GM18951 (cell line): ENCODE measurements around the gene EPHA6.
"Not testable (repeated sequence)": the region's sequence is repeated elsewhere in the genome, so short reads cannot be mapped to it uniquely, and the experiment has no call there.

ENCODE experiments used
- POLR2A ChIP-seq: IDR thresholded peaks from 4 replicates; pipeline ENCODE4 v1.6.1; 2011; ENCODE audit warnings: mild to moderate bottlenecking; ENCODE audit not compliant: insufficient read length, insufficient read depth; ENCODE audit errors: extremely low read depth
- in situ Hi-C: fragments of 300-500 bp; cut with MboI; formaldehyde crosslinking; loops from one replicate; pipeline ENCODE4 v1.12.0; 2022; ENCODE audit warnings: low sequenced_read_pairs, mixed read lengths, inconsistent platforms; ENCODE audit not compliant: unreplicated experiment

The EPHA6 gene

DNA sequence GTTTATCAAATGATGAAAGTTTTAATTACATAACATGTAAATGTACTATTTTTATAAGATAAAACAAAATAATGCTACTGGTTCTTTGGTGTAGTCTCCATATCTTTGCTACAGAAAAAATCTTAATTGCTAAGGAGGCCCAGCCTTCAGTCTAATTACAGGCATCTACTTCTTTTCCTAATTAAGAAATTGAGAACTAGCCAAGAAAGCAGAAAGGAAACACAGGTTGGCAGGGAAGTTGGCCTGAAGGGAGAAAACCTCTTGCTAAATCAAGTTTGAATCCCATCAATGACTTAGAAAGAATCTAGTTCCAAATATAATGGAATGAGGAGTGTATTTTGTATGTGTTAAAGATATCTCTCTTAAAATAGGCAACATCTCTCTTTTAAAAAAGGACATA, 737.8 kb downstream of the EPHA6 start:
- no peak for TF ChIP-seq POLR2A
- in situ Hi-C loops = no loop called here

- in situ Hi-C loops = no loop called here
- no peak for TF ChIP-seq POLR2A
Observed at GRCh38 chr3:97575742-97576141, 761.3 kb downstream of the EPHA6 start.

DNA sequence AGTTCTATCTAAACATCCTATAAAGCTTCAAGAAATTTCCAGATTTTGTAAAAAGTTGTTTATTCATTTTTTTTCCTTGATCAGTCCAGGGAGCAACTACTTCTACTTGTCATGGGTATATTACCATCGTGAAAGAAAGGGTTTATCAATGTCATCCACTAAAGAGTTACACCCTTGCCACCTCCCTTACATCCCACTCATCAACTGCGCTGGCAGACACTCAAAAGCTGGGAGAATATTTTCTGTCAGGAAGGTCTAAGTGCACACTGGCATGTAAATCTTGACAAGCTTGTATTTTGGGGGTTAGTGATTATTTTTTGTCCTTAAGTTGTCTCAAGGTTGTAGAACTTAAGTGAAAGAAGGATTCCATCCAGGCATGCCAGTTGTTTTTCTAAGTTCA, 761.8 kb downstream of the EPHA6 start:
- in situ Hi-C loops = no loop called here

DNA sequence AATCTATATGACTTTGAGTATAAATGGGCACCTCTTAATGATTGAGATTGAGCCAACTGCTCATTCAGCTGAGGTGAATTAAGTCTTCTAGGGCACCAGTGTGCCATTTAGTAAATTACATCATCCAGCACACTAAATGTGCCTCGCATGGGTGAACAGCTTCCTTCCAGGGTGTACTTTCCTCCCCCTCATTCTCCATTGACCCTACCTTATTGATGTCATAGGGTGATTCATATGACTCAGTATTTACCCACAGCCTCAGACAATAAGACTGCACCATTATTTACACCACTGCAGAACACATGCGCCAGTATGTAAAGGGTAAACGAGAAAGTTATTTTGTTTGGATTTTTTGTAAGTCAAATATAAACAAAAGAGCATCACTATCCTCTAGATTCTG, 765.0 kb downstream of the EPHA6 start:
- in situ Hi-C loops = no loop called here
- TF ChIP-seq POLR2A = no peak

More for the DNA sequence above, 761.8 kb downstream of the EPHA6 start:
- TF ChIP-seq POLR2A = no peak

GRCh38 chr3:97610626-97611025, 796.2 kb downstream of the EPHA6 start:
- TF ChIP-seq POLR2A = no peak
- in situ Hi-C loops = no loop called here

- no peak for TF ChIP-seq POLR2A
- in situ Hi-C loops = no loop called here
Observed at GRCh38 chr3:97612632-97613031, 798.2 kb downstream of the EPHA6 start.

DNA sequence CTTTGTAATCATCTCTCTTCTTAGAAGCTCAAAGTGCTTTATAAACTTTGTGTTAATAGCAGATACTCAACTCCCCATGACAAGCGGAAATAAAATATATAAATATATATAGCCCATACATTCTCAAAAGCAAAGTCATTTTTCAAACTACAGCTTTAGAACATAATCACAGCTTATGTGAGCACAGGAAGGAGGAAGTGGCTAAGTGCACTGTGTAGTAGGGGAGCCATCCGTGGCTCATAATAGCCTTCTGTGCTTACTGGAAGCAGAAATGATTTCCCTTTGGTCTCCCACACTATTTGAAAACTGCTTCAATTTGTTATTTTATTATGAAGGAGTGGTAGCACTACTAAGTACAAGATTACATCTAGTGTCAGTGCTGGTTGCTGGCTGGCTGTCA, 798.7 kb downstream of the EPHA6 start:
- no peak for TF ChIP-seq POLR2A
- in situ Hi-C loops = no loop called here

- in situ Hi-C loops = not testable (repeated sequence)
Observed at GRCh38 chr3:97620514-97620913, 806.1 kb downstream of the EPHA6 start.

- no peak for TF ChIP-seq POLR2A
- in situ Hi-C loops = no loop called here
Observed at GRCh38 chr3:97636465-97636864, 822.1 kb downstream of the EPHA6 start.

GRCh38 chr3:97646932-97647331, 832.5 kb downstream of the EPHA6 start:
- in situ Hi-C loops = no loop called here
- no peak for TF ChIP-seq POLR2A

- in situ Hi-C loops = no loop called here
Observed at GRCh38 chr3:97647441-97647982, 833.1 kb downstream of the EPHA6 start.

DNA sequence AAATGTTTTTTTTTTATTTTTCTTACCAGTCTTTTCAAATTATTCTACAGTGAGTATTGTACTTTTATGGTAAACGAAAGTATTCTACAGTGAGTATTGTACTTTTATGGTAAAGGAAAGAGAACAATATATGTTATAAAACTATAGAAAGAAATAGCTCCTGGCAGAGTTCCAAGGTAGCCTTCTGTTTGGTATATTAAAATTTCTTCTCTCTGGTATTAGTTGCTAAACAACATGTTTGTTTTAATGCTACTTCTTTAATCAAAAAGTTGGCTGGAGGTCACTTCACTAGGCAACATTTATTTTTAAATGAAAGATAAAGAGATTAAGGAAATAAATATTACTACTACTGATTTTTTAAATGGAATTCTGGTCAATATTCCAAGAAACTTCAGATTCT, 841.6 kb downstream of the EPHA6 start:
- in situ Hi-C loops = loop anchor here (25.0 kb wide), 1 partner anchor 794 kb away; no protein-coding TSS in a partner anchor

More at GRCh38 chr3:97647441-97647982, 833.1 kb downstream of the EPHA6 start:
- TF ChIP-seq POLR2A = no peak

GRCh38 chr3:97656638-97657037, 842.2 kb downstream of the EPHA6 start:
- in situ Hi-C loops = loop anchor here (25.0 kb wide), 1 partner anchor 794 kb away; no protein-coding TSS in a partner anchor
- TF ChIP-seq POLR2A = no peak

More for the DNA sequence above, 841.6 kb downstream of the EPHA6 start:
- no peak for TF ChIP-seq POLR2A

DNA sequence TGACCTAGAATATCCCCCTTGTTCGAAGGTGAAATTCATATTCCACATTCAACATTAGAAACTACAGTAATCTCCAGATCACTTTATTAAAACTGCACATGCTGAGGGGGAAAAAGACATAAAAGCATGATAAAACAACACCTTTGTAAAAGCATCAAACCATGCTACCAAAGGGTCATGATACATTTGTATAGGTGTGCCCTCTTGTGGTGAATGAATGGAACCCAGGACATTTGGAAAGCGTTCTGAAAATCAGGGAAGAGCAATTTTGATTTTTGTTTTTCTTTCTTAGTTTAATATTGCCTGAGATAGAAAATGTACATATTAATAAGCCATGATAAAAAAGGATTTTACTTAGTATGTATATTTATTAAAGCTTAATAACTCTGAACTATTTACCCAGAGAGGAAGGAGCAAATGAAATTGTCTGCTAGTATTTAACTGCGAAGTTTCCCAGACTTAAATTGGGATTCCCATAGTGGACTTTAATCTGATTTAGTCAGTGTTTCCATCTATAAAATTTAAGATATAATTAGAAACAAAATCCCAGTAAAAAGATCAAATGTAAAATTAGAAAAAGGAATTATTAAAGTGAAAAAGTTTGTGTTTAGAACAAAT, 844.4 kb downstream of the EPHA6 start:
- in situ Hi-C loops = loop anchor here (25.0 kb wide), 1 partner anchor 796 kb away; no protein-coding TSS in a partner anchor
- no peak for TF ChIP-seq POLR2A
